ENCODE results near the gene NEU3.

NEU3 gene

DNA sequence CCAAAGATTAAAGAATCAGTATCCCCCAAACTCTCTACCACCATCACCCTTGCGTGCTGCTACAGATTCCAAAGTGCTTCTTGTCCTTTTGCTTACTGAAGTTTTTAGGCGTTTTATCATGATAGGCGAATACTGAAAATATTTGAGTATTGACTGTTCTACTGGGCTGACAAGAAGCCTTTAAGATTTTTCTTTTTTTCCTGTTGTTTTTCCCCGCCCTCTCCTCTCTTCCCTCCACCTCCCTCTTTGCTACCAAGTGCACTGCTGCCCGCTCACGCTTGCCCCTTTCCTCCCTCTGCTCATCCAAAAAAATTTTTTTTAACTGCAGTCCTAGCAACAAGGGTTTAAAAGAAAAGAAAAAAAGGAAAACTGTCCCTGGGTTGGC lies 39.0 kb upstream of the NEU3 start:
- peak overlapping the region; percentile 98 for H3K4me3 ChIP-seq (ENCODE audit: low read depth, low read length)
- H3K27ac ChIP-seq = peak overlapping the region; percentile 90
- peaks cover 39% of the 10 kb centered on the region for H3K36me3 ChIP-seq
- H3K9me3 ChIP-seq (ENCODE audit: severe bottlenecking) = no peaks in the 10 kb centered on the region
- TF ChIP-seq, protein P1, sequence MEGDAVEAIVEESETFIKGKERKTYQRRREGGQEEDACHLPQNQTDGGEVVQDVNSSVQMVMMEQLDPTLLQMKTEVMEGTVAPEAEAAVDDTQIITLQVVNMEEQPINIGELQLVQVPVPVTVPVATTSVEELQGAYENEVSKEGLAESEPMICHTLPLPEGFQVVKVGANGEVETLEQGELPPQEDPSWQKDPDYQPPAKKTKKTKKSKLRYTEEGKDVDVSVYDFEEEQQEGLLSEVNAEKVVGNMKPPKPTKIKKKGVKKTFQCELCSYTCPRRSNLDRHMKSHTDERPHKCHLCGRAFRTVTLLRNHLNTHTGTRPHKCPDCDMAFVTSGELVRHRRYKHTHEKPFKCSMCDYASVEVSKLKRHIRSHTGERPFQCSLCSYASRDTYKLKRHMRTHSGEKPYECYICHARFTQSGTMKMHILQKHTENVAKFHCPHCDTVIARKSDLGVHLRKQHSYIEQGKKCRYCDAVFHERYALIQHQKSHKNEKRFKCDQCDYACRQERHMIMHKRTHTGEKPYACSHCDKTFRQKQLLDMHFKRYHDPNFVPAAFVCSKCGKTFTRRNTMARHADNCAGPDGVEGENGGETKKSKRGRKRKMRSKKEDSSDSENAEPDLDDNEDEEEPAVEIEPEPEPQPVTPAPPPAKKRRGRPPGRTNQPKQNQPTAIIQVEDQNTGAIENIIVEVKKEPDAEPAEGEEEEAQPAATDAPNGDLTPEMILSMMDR (IDR thresholded peaks at IDR 0.05; ENCODE audit: low read depth, low read length) = no peak
- no peaks in the 10 kb centered on the region for H3K27me3 ChIP-seq (ENCODE audit: insufficient read depth, low read depth, severe bottlenecking)
- no peak for DNase-seq

DNA sequence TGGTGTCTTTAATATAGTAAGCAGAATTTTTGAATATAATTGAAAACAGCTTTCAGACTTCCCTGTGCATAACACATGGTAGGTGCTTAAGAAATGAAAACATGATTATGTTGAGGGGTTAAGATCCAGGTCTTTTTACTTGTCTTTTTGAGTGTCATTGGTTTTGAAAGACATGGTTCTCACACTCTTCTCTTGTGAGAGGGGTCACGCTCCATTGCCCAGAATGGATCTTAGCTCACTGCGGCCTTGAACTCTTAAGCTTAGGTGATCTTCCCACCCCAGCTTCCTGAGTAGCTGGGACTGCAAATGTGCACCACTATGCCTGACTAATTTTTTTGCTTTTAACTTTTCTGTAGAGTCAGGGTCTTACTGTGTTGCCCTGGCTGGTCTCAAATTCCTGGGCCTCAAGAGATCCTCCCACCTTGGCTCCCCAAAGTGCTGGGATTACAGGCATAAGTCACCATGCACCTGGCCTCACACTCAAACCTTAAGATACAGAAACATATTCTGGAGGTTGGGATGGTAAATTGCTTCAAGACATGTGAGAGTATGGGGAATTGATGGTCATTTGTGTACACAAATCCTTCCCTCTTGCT lies 38.3 kb upstream of the NEU3 start:
- Histone ChIP-seq H3K27ac (peak overlapping the region; percentile 90), H3K36me3 (peaks cover 33% of the 10 kb centered on the region), H3K9me3 (ENCODE audit: severe bottlenecking) (no peaks in the 10 kb centered on the region), H3K4me3 (ENCODE audit: low read depth, low read length) (peak overlapping the region; percentile 98), H3K27me3 (ENCODE audit: insufficient read depth, low read depth, severe bottlenecking) (no peaks in the 10 kb centered on the region)
- TF ChIP-seq, protein P1 (IDR thresholded peaks at IDR 0.05; ENCODE audit: low read depth, low read length) = no peak
- DNase-seq = peak; percentile 45

DNA sequence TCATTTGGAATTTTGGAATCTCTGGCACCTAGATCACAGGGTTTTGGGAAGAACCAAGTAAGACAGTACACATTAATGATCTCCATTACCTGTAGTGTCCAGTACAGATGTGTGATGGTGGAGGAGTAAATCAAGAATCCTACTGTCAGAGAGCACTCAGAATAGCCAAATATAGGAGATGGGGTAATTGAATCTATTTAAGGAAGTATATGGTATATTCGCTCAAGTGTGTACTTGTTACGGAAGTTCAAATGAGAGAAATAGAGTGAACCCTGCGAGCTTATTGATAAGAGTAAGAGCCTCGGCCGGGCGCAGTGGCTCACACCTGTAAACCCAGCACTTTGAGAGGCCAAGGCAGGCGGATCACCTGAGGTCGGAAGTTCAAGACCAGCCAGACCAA lies 37.5 kb upstream of the NEU3 start:
- no peaks in the 10 kb centered on the region for H3K27me3 ChIP-seq (ENCODE audit: insufficient read depth, low read depth, severe bottlenecking)
- TF ChIP-seq, protein P1 (IDR thresholded peaks at IDR 0.05; ENCODE audit: low read depth, low read length) = no peak
- no peak overlapping the region for H3K27ac ChIP-seq
- H3K4me3 ChIP-seq (ENCODE audit: low read depth, low read length) = no peak overlapping the region
- H3K36me3 ChIP-seq = peaks cover 36% of the 10 kb centered on the region
- H3K9me3 ChIP-seq (ENCODE audit: severe bottlenecking) = no peaks in the 10 kb centered on the region
- no peak for DNase-seq

DNA sequence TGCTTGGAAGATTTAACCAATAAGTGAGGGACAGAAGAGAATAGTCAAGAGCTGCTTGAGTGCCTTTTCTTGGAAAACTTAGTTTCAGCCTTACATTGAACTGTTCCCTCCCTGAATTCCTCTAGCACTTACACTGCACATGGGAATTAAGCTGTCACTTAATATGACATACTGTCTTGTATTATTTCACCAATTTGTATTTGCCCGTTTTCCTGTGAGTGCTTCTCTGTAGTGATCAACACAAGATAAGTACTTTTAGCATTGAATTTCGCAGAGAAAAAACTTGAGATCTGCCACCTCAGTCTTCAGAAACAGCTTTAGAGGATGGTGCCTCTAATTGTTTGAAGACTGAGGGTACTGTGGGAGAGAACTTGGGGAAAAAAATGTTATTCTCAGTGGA lies 36.0 kb upstream of the NEU3 start:
- H3K36me3 ChIP-seq = peaks cover 31% of the 10 kb centered on the region
- no peaks in the 10 kb centered on the region for H3K27me3 ChIP-seq (ENCODE audit: insufficient read depth, low read depth, severe bottlenecking)
- TF ChIP-seq, protein P1 (IDR thresholded peaks at IDR 0.05; ENCODE audit: low read depth, low read length) = no peak
- H3K4me3 ChIP-seq (ENCODE audit: low read depth, low read length) = no peak overlapping the region
- no peaks in the 10 kb centered on the region for H3K9me3 ChIP-seq (ENCODE audit: severe bottlenecking)
- H3K27ac ChIP-seq = no peak overlapping the region
- no peak for DNase-seq

DNA sequence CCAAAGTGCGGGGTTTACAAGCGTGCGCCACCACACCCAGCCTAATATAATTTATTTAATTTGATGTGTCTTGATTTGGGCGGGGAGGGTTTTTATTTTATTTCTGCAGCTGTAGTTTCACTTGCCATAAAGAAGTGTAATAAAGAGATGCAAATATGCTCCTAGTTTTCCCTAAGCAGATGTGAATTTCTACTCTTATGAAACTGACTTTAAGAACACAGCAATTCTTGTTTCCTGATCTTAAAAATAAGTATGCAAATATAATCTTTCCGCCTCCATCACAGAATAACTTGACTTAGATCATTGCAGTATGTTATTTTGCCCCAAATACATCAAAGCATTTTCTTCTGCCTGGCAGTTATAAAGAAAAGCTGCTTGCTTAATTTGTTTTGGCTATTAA lies 35.3 kb upstream of the NEU3 start:
- Histone ChIP-seq H3K36me3 (peaks cover 33% of the 10 kb centered on the region), H3K27ac (no peak overlapping the region), H3K9me3 (ENCODE audit: severe bottlenecking) (no peaks in the 10 kb centered on the region), H3K27me3 (ENCODE audit: insufficient read depth, low read depth, severe bottlenecking) (no peaks in the 10 kb centered on the region), H3K4me3 (ENCODE audit: low read depth, low read length) (no peak overlapping the region)
- no peak for DNase-seq
- TF ChIP-seq, protein P1 (IDR thresholded peaks at IDR 0.05; ENCODE audit: low read depth, low read length) = no peak

DNA sequence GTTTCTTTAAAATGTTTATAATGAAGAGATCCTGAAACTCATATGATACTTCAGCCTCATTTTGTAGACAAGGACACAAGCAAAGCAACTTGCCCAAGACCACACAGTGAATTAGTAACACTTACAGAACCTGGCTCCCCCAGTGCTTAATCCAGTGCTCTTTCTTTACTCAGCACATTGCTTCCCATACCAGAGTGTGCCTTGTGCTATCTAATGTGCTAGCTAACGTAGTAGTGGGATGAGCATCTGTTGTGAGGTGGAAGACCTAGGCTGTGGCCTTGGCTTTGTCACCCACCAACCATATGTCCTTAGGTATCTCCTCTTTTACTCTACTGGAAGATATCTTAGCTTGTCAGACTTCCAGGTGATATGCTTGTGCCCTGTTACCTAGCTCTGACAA lies 34.5 kb upstream of the NEU3 start:
- no peak overlapping the region for H3K4me3 ChIP-seq (ENCODE audit: low read depth, low read length)
- H3K27ac ChIP-seq = no peak overlapping the region
- H3K27me3 ChIP-seq (ENCODE audit: insufficient read depth, low read depth, severe bottlenecking) = no peaks in the 10 kb centered on the region
- H3K36me3 ChIP-seq = peaks cover 33% of the 10 kb centered on the region
- DNase-seq = no peak
- TF ChIP-seq, protein P1 (IDR thresholded peaks at IDR 0.05; ENCODE audit: low read depth, low read length) = no peak
- no peaks in the 10 kb centered on the region for H3K9me3 ChIP-seq (ENCODE audit: severe bottlenecking)
